HG03457 (cell line): ENCODE data around the gene CLDN2.

Experiments
- ATAC-seq: cut with Tn5 transposase; IDR thresholded peaks from one replicate; pipeline ENCODE4 v1.9.1; 2021; ENCODE audit warnings: moderate number of reproducible peaks; ENCODE audit not compliant: unreplicated experiment

The CLDN2 gene

DNA sequence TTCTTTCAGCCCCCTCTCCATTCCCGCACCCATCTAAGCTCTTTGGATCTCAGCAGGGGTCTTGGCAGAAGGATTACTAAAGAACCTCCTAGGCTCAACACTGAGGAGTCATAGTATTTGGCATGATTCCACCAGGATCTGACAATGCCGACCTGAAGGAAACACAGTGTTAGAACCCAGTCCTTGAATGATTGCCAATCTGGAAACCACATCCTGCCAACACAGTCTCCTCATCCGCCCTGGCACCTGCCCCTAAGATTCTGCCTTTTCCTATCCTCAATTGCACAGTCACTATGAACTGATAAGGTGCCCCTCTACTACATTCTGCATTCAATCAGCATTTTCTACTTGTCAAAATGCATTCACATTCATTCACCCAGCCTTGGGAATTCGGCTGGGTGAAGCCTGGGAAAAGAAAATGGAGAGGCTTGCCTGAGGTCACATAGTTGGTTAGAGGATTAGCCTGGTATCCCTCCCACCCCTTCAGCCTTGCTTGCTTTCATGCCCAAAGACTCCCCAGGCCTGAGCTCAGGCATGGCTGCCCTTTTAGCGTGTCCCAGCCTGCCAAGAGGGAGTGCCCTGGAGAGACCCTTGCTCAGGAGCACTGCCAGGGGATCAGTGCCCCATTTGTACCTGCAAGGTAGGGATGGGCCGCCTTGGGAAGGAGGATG is 2.2 kb upstream of the CLDN2 start:
- ATAC-seq = peak; percentile 77

DNA sequence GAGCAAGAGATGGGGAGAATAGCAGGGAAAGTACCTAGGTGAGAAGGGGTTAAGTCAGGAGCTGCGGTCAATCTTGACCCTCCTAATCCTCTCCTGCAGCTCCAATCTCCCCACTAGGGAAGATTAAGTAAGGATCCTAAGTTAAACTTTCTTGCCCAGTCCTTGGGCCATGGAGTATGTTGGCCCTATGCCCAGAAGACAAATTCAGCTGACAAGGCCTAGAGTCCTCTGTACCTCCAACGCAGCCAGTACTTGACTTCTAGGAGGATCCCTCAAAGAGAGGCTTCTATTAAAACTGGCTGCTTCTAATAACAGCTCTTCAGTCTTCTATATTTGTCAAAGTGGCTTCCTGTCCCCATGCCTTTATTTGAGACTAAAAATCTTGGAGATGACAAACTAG is 1.4 kb downstream of the CLDN2 start:
- ATAC-seq = no peak

DNA sequence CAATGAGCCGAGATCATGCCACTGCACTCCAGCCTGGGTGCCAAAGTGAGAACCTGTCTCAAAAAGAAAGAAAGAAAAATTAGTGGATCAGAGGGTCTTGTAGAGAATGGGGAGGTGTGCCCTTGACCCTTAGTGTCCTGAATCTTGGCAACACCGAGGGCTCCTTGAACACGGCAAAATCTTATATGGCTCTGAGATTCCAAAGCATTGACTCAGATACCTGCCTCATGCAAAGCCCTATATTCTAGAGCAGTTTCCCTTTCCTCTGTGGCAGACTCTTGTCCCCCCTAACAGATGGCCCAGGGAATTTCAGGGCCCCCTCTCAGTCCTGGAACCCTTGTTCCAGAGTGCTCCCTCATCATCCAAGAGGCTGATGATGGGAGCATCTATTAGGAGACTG is 6.8 kb downstream of the CLDN2 start:
- no peak for ATAC-seq

DNA sequence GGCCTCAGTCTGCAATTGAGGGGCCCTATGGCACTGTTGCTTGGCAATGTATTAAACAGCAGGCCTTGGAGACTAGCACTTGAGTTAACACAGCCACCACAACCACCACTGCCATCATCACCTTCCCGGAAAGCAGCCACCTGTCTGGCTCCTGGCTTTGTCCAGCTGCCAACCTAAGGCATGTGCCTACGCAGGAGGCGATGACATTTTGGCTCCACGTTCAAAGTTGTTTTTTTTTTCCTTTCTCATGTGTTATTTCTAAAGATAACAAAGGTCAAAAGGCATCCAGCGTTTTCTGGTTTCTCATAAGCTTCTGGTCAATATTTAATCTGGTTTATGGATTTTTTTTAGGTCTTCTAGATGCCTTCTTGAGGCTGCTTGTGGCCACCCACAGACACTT is 7.5 kb downstream of the CLDN2 start:
- ATAC-seq = no peak

DNA sequence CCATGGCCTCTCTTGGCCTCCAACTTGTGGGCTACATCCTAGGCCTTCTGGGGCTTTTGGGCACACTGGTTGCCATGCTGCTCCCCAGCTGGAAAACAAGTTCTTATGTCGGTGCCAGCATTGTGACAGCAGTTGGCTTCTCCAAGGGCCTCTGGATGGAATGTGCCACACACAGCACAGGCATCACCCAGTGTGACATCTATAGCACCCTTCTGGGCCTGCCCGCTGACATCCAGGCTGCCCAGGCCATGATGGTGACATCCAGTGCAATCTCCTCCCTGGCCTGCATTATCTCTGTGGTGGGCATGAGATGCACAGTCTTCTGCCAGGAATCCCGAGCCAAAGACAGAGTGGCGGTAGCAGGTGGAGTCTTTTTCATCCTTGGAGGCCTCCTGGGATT is 8.0 kb downstream of the CLDN2 start:
- no peak for ATAC-seq

DNA sequence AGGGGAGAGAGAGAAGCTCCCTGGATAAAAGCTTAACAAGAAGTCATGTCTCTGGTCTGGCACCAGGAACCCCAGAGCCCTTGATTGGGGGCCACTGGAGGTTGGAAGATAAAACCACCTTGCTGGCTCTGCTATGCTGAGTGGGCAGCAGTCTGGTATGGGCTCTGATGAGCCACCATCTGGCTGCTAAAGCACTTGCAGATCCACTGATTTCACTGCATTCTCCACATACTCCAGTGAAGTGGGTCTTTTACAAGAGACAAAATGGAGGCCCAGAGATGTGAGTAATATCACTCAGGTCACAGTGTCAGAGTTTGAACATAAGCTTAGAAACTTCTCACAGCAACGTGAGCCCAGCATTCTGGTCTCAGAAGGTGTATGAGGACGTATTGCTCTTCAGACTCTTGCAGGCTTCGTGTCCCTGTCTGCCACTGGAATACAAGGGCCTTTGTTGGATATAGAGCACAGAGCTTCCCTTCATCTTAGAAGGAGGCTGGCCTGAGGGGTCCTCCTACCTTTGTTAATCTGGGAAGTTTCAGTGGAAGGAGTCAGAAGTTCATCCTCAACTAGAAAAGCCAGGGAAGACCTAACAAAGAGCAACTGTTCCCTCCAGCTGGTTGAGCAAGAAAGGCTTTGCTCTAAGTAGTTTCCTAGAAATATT is 11.8 kb downstream of the CLDN2 start:
- ATAC-seq = no peak

DNA sequence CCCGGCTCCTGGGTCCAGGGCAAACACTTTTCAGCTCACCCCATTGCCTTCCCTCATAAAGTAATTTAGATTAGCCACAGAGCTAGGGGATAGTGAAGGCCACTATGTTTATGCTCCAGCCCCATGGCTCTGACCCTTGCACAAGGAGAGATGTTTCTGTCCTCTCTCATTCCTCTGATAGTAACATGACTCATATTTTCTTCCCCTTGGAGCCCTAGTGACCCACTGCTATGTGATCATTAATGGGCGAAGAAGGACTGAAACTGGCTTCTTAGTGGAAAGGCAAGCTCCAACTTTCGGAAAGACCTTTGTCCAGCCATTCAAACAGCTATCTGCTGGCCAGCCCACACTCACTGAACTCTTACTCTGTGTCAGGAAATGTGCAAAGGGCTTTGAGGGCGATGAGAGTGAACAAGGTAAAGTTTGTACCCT is 12.3 kb downstream of the CLDN2 start:
- no peak for ATAC-seq

DNA sequence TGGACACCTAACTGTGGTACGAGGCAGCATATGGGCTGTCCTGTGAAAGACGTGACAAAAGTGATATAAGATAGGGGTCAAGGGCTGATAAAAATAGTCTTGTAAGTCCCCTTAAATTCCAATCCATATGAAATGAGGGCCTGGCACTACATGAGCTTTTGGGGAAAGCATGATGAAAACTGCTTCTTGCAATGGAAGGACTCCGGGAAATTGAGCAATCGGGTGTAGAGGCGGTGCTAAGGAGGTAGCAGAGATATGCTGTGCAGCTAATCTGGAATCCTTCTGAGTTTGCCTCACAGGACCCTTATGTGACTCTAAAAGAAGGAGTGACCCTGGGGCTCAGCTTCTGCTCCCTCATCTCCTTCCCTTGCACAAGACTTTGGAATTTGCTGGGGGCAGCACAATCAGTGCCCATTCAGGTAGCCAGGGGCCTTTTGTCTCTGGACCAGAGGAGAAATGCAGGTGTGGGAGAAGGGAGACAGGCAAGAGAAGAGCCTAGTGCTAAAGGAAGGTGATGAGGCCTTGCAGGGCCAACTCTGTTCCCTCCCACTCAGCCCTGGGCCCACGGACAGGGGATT is 12.8 kb downstream of the CLDN2 start:
- no peak for ATAC-seq

DNA sequence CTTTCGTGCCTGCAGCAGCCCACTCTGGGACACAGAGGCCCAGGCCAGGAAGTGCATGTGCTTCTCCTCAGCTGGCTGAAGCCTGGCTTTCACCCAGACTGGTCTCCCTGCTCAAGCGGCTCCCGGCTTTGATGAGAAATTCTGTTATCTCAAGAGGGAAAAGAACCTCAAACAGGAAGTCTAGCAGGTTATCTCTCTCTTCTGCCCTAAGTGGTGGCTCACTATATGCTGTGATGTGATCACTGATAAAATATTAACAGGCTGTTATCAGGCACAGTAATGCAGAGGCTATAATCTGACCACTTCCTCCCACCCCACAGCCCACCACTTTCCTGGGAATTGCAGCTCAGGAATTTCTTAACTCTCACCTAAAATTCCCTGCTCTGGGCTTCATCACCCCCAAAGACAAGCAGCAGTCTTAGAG is 13.3 kb downstream of the CLDN2 start:
- no peak for ATAC-seq

DNA sequence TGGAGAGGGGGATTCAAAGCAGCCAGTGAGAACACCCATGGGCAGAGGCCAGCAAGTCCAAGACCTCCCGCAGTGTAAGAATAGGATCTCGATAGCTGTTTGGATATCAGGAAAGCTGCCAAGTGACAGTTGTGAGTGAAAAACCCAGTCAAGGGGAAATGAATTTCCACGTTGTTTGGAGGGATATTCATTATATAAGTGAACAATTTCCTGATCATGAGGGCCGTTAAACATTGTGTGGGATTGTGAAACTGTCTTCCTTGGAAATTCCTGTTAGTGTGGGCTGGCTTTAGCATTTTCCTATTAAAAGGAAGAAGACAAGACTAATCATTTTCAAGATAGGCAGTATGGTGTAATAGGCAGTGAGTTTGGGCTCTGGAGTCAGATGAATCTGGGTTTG is 15.0 kb downstream of the CLDN2 start:
- ATAC-seq = no peak

DNA sequence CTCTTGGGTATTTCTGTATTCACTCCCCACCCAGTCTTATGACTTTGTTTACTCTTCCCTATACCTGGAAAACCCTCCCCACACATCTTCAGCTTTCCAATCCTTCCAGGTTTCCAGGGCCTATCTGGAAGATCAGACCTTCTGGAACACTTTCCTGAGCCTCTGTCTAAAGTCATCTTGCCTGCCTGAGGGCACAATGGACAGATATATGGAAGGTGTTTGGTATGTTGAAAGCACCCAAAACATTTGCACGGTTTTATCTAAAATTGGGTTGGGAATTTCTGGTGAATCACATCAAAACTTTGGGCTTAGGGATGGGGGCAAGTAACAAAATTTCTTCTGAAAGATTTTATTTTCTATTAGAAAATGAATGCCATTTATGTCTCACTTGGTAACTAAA is 16.0 kb downstream of the CLDN2 start:
- ATAC-seq = no peak

DNA sequence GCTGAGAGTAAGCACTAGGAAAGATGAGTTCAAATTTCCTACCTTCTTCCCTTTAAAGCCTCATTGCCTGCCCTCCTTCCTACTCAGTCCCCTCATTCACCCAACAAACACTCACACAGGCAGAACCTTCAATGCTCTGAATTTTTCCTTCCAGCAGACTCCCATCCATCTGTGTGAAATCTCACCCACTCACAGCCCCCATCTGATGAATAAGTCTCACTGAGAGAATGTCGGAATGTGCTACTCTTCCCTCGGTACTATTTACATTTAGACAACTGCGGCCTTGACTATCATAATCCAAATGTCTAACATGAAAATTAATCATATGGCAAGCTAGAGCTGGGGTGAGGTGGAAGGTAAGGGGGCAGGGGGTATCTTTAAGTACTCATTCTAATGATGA is 19.4 kb downstream of the CLDN2 start:
- no peak for ATAC-seq

DNA sequence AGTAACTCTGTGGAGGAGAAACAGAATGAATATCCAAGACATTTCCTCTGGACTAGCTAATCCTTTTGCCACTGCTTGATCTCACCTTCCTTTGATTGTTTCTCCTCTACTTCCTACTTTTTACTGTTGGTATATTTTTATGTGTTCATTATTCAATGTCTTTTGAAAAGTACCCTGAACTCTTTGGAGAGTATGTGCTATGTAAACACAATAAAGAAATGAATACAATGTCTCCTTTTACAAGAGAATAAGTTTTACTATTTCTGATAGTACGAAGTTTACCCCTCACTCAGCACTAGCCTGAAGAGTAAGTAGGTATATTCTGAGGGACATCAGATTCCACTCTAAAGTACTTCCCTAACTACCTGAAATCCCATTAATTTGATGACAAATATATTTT is 19.9 kb downstream of the CLDN2 start:
- ATAC-seq = no peak

DNA sequence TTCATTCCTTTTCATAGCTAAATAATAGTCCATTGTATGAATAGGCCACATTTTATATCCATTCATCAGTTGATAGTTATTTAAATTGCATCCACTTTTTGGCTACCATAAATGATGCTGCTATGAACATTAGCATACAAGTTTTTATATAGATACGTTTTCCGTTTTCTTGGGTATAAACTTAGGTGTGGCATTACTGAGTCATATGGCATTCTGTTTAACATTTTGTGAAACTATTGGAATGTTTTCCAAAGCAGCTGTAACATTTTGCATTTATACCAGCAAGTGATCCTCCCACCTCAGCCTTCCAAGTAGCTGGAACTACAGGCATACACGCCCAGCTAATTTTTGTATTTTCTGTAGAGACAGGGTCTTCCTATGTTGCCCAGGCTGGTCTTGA is 26.3 kb downstream of the CLDN2 start:
- no peak for ATAC-seq

DNA sequence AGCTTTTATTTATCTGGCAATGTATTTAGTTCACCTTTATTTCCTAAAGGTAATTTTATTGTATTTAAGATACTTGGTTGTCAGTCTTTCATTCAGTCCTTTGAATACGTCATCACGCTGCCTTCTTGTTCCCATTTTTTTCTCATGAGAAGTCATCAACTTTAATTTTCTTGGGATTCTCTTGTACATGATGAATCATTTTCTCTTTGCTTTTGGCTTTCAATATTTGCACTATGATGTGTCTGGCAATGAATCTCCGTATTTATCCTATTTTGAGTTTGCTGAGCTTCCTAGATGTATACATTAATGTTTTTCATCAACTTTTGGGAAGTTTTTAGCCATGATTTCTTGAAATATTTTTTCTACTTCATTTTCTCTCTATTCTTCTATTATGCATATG is 28.4 kb downstream of the CLDN2 start:
- no peak for ATAC-seq

DNA sequence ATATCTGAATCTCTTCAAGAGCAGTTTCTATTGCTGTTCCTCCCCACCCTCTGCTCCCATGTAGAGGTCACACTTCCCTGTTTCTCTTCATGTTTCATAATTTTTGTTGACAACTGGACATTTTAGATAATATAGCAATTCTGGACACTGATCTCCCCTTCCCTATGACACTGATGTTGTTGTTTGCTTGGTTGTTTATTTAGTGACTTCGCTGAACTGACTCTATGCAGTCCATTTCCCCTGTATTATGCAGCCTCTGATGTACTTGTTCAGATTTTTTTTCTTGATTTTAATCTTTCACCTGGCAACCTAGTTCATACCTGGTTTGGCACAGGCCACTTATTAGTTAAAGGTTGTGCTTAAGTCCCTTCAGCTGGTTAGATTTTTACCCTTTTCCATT is 29.2 kb downstream of the CLDN2 start:
- ATAC-seq = no peak

DNA sequence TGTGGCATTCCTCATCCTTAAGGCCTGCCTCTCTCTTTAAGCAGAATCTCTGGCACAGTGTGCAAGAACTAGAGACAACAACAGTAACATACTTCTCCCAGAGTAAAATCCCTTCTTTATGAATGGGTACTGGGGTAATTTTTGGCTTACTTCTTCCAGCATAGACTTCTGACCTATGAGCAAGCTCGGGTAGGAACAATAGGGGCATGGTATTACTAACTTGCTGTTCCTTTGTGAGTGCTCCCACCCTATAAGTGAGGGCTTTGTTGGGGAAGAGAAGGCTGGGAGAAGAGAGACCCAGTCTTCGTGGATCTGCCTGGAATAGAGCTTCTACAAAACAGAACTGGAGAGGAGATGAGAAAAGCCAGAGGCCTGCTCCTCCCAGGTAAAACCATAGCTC is 30.2 kb downstream of the CLDN2 start:
- ATAC-seq = no peak

DNA sequence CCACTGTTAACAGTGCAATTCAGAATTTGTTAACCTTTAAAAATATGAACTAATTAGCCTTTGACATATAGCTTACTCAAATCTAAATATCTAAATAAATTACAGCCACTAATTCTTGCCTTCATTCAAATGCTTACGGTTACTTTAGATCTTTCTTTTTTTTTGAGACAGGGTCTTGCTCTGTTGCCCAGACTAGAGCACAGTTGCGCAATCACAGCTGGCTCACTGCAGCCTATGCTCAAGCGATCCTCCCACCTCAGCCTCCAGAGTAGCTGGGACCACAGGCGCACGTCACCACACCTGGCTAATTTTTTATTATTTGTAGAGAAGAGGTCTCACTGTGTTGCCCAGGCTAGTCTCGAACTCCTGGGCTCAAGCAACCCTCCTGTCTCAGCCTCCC is 31.0 kb downstream of the CLDN2 start:
- no peak for ATAC-seq

DNA sequence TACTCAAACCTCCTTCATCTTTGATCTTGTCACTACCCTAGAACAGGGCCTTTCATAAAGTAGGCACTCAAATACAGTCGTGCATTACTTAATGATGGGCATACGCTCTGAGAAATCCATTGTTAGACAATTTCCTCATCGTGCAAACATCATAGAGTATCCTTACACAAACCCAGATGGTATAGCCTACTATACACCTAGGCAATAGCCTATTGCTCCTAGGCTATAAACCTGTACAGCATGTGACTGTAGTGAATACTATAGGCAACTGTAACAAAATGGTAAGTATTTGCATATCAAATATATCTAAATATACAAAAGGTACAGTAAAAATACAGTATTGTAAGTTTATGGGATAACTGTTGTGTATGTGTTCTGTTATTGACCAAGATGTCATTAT is 31.9 kb downstream of the CLDN2 start:
- ATAC-seq = no peak

DNA sequence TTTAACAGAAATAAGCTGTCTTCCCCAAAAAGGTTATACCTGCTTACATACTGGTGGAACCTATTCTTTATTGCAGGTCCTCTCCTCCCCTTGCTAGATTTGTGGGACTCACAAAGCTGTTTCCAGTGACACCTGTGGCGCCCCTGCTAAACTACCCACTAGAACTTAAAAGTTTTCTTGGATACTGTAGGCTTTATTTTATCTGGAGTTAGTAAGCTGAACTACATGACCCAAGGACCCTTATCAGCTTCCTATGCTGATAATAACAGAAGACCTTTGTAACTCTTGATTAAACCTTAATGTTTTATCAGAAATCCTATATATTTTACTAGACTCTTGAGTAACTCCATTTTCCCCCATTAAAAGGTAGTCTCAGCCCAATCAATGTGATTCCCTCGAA is 32.3 kb downstream of the CLDN2 start:
- ATAC-seq = no peak

DNA sequence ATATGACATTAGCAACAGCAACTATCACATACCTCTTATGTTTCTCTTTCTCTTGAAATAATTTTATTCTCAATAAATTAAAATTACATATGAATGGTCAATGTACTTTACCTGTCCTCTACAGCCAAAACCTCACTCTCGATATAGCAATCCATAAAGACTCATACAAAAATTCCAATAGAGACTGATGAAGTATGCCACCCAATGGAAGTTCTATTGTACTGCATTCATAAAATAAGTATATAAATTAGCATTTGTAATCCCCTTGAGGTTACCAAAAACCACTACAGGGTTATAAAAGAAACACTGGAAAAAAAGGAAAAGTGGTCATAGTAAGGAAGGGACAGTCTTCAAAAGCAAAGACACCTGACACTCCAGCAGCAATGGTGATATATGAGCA is 32.8 kb downstream of the CLDN2 start:
- no peak for ATAC-seq

DNA sequence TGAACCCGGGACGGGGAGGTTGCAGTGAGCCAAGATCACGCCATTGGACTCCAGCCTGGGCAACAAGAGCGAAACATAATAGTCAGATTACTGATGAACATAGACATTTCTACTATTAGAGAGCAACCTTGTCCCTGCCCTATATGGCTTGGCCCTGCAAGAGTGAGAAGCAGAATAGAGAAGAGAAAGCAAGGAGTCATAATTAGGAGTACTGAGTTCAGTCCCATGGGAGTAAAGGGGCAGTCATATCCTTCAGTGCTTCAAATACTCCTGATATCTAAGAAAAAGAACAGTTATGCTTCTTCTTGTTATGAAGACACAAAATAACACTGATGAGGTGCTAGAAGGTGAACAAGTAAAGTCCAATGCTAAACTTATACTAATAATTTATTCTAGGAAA is 33.8 kb downstream of the CLDN2 start:
- ATAC-seq = no peak
